ENCODE measurements around the gene DUOX1. TPM values are rescaled to one million over a fixed set of nuclear protein-coding genes. Genes with fewer than 3 reads are reported as not detected.
A peak's percentile ranks its signal among the peaks of the same experiment; 100 is the strongest.

Gene DUOX1
- total and polyA plus RNA-seq, 2 of the 13 experiments (the other 11 are each of a cell fraction or from before 2014, with no cell fraction given), result 0.03 TPM; not detected in 1

GRCh38 chr15:45200001-45200798 is 70.4 kb downstream of the DUOX1 start (continued):
- TF ChIP-seq ZNF318 (CRISPR knock-in tag; IDR thresholded peaks at IDR 0.05), result peak; percentile 93
- peak; percentile 99 for TF ChIP-seq MAF1 (CRISPR knock-in tag; IDR thresholded peaks at IDR 0.05; ENCODE audit: borderline replicate concordance)
- TF ChIP-seq ZNF512 (CRISPR knock-in tag; IDR thresholded peaks at IDR 0.05), result no peak
- TF ChIP-seq SP1 (IDR thresholded peaks at IDR 0.05), result no peak
- peak; percentile 89 for TF ChIP-seq SP1 (CRISPR knock-in tag; IDR thresholded peaks at IDR 0.05)
- no peak for TF ChIP-seq ZSCAN22 (CRISPR knock-in tag; IDR thresholded peaks at IDR 0.05)
- TF ChIP-seq BORCS8-MEF2B (CRISPR knock-in tag; IDR thresholded peaks at IDR 0.05), result peak; percentile 94
- no peak for TF ChIP-seq RORA (CRISPR knock-in tag; IDR thresholded peaks at IDR 0.05)
- TF ChIP-seq ESRRA (CRISPR knock-in tag; IDR thresholded peaks at IDR 0.05; ENCODE audit: low read depth), result peak; percentile 89; the same call in 1 of the 2 replicates
- TF ChIP-seq HNF4G (IDR thresholded peaks at IDR 0.05; ENCODE audit: borderline replicate concordance, low read depth, low read length), result peak; percentile 76; the same call in 1 of the 2 replicates
- TF ChIP-seq HNF4G (CRISPR knock-in tag; IDR thresholded peaks at IDR 0.05; ENCODE audit: borderline replicate concordance, low read depth), result no peak
- TF ChIP-seq ZNF644 (CRISPR knock-in tag; IDR thresholded peaks at IDR 0.05; ENCODE audit: low read depth), result peak; percentile 63; the same call in 1 of the 2 replicates
- peak; percentile 93 for TF ChIP-seq TARDBP (CRISPR knock-in tag; IDR thresholded peaks at IDR 0.05)
- TF ChIP-seq NFE2L2 (IDR thresholded peaks at IDR 0.05; ENCODE audit: low read length), result peak; percentile 58
- peak; percentile 54; the same call in 1 of the 2 replicates for TF ChIP-seq ZNF766 (CRISPR knock-in tag; IDR thresholded peaks at IDR 0.05; ENCODE audit: borderline replicate concordance)
- TF ChIP-seq FOXA3 (CRISPR knock-in tag; IDR thresholded peaks at IDR 0.05), result peak; percentile 77
- no peak for TF ChIP-seq GLI4 (CRISPR knock-in tag; IDR thresholded peaks at IDR 0.05; ENCODE audit: borderline replicate concordance)
- peak; percentile 68 for TF ChIP-seq CBFB (CRISPR knock-in tag; IDR thresholded peaks at IDR 0.05)
- TF ChIP-seq TFDP1 (CRISPR knock-in tag; IDR thresholded peaks at IDR 0.05; ENCODE audit: borderline replicate concordance), result peak; percentile 23; the same call in 1 of the 2 replicates
- no peak for TF ChIP-seq TAF15 (IDR thresholded peaks at IDR 0.05; ENCODE audit: low read depth, low read length, poor library complexity, severe bottlenecking)
